OCI-LY7 (cell line): Measurements from ENCODE around the gene STAT5A. TPM values are rescaled to one million over a fixed set of nuclear protein-coding genes. Genes with fewer than 3 reads are reported as not detected.

Experiments
- BruUV-seq: library from RNA; stranded (reverse); fragments of 400-500 nt; replicated peaks from 2 replicates; lab custom pipeline; 2021; lab: Mats Ljungman, UMichigan
- CTCF ChIA-PET: fragments of 300-600 bp; sonication (Branson Sonifier 250); formaldehyde crosslinking; loops from one replicate; lab custom pipeline; 2022; ENCODE audit warnings: antibody characterized with exemption; ENCODE audit not compliant: unreplicated experiment; lab: Charles Lee
- POLR2A ChIA-PET: fragments of 300-600 bp; sonication (Branson Sonifier 250); formaldehyde crosslinking; loops from one replicate; lab custom pipeline; 2022; ENCODE audit warnings: antibody characterized with exemption; lab: Charles Lee
- DNase-seq: peaks from one replicate; pipeline ENCODE4 v3.0.0-alpha.2; 2015; ENCODE audit warnings: low spot score
- H2AFZ ChIP-seq: fragments of 200-600 bp; sonication (generic), shearing (Covaris generic); 2 replicates; pipeline ENCODE4 v1.6.1; 2014; ENCODE audit warnings: mild to moderate bottlenecking, antibody characterized with exemption, low read length, moderate library complexity
- H3K27ac ChIP-seq: fragments of 200-600 bp; sonication (generic); 2 replicates; pipeline ENCODE4 v1.5.1; 2014; ENCODE audit warnings: mixed run types, low read depth, mild to moderate bottlenecking, moderate library complexity, low read length, inconsistent platforms; ENCODE audit not compliant: poor library complexity, severe bottlenecking
- H3K36me3 ChIP-seq: fragments of 200-600 bp; sonication (generic); 2 replicates; pipeline ENCODE4 v1.6.1; 2014; ENCODE audit warnings: mild to moderate bottlenecking, antibody characterized with exemption, low read length, moderate library complexity, mixed read lengths; ENCODE audit not compliant: insufficient read depth
- H3K4me1 ChIP-seq: fragments of 200-600 bp; sonication (generic); 2 replicates; pipeline ENCODE4 v1.5.1; 2014; ENCODE audit warnings: mild to moderate bottlenecking, low read length; ENCODE audit not compliant: insufficient read depth, poor library complexity, severe bottlenecking
- H3K4me2 ChIP-seq: fragments of 200-600 bp; sonication (generic); 2 replicates; pipeline ENCODE4 v1.6.1; 2014; ENCODE audit warnings: mild to moderate bottlenecking, low read length
- H3K4me3 ChIP-seq: fragments of 200-600 bp; sonication (generic); 2 replicates; pipeline ENCODE4 v1.5.1; 2014; ENCODE audit warnings: mild to moderate bottlenecking, low read depth, low read length; ENCODE audit not compliant: poor library complexity, severe bottlenecking
- H3K79me2 ChIP-seq: fragments of 200-600 bp; sonication (generic); 2 replicates; pipeline ENCODE4 v1.6.1; 2016; ENCODE audit warnings: low read depth, mild to moderate bottlenecking, low read length, moderate library complexity, mixed read lengths; ENCODE audit not compliant: insufficient read depth
- H3K9me2 ChIP-seq: fragments of 200-600 bp; sonication (generic); 2 replicates; pipeline ENCODE4 v1.6.1; 2016; ENCODE audit warnings: mild to moderate bottlenecking, low read length, mixed read lengths; ENCODE audit not compliant: insufficient read depth
- H3K9me3 ChIP-seq: fragments of 200-600 bp; sonication (generic); 2 replicates; pipeline ENCODE4 v1.6.1; 2014; ENCODE audit warnings: mild to moderate bottlenecking, mixed run types, low read length, mixed read lengths
- H4K20me1 ChIP-seq: fragments of 200-600 bp; sonication (generic); 2 replicates; pipeline ENCODE4 v1.6.1; 2014; ENCODE audit warnings: mild to moderate bottlenecking, antibody characterized with exemption, low read length, moderate library complexity, mixed read lengths; ENCODE audit not compliant: insufficient read depth
- CTCF ChIP-seq: fragments of 200-600 bp; sonication (generic); conservative IDR thresholded peaks from 2 replicates; pipeline ENCODE4 v1.5.1; 2014; ENCODE audit warnings: mild to moderate bottlenecking, antibody characterized with exemption, low read length, moderate library complexity, mixed read lengths
- EZH2phosphoT487 ChIP-seq: fragments of 200-600 bp; sonication (generic); IDR thresholded peaks from 2 replicates; pipeline ENCODE4 v1.6.1; 2018; ENCODE audit warnings: low read depth, borderline replicate concordance, mild to moderate bottlenecking, mixed run types, antibody characterized with exemption, low read length, moderate library complexity, mixed read lengths
- intact Hi-C: fragments of 100-400 bp; cut with micrococcal nuclease; formaldehyde crosslinking; loops from one replicate; pipeline ENCODE4 v1.10.0; 2022; ENCODE audit not compliant: unreplicated experiment
- total RNA-seq, 2 experiments: library from RNA; depleted of rRNA in 1 of 2; stranded (reverse); fragments of >200 nt in 1 of 2; shearing (Covaris generic) in 1 of 2; gene quantifications; 2 replicates each; pipeline ENCODE4 v1.2.3, GENCODE V29; 2014 to 2022

The STAT5A gene
- total RNA-seq, 2 experiments from 2014 or later = 1.9 to 7.9 TPM

GRCh38 chr17:42282478-42283080, 5.7 kb upstream of the STAT5A start:
- Histone ChIP-seq H3K27ac (no peak overlapping the region), H3K9me2 (no peaks in the 10 kb centered on the region), H3K9me3 (no peaks in the 10 kb centered on the region), H2AFZ (no peak overlapping the region), H3K4me3 (no peak overlapping the region), H4K20me1 (no peaks in the 10 kb centered on the region), H3K79me2 (no peaks in the 10 kb centered on the region), H3K36me3 (no peaks in the 10 kb centered on the region), H3K4me2 (no peak overlapping the region), H3K4me1 (peaks cover 2% of the 10 kb centered on the region)
- CTCF ChIA-PET = no interaction called here
- TF ChIP-seq EZH2phosphoT487 = no peak
- TF ChIP-seq CTCF = no peak
- BruUV-seq = no TSS peak
- POLR2A ChIA-PET = no interaction called here
- intact Hi-C loops = no loop called here
- DNase-seq = no peak

GRCh38 chr17:42283241-42284023, 4.9 kb upstream of the STAT5A start:
- no peak for TF ChIP-seq EZH2phosphoT487
- TF ChIP-seq CTCF = no peak
- H3K4me1 ChIP-seq = peaks cover 10% of the 10 kb centered on the region
- no peak for DNase-seq
- POLR2A ChIA-PET = no interaction called here
- H2AFZ ChIP-seq = no peak overlapping the region
- intact Hi-C loops = no loop called here
- no peaks in the 10 kb centered on the region for H3K9me3 ChIP-seq
- H3K4me2 ChIP-seq = no peak overlapping the region
- H3K4me3 ChIP-seq = no peak overlapping the region
- H4K20me1 ChIP-seq = no peaks in the 10 kb centered on the region
- BruUV-seq = no TSS peak
- H3K36me3 ChIP-seq = no peaks in the 10 kb centered on the region
- H3K27ac ChIP-seq = no peak overlapping the region
- no peaks in the 10 kb centered on the region for H3K9me2 ChIP-seq
- H3K79me2 ChIP-seq = no peaks in the 10 kb centered on the region
- CTCF ChIA-PET = no interaction called here

- ChIA-PET POLR2A (interaction anchor here (0.7 kb wide), 1 partner anchor 204 kb away, joined by 3 read pairs; no protein-coding TSS in a partner anchor), CTCF (no interaction called here)
- DNase-seq = no peak
- intact Hi-C loops = no loop called here
- H3K9me3 ChIP-seq = no peaks in the 10 kb centered on the region
- no peak overlapping the region for H3K27ac ChIP-seq
- no peaks in the 10 kb centered on the region for H3K79me2 ChIP-seq
- peaks cover 14% of the 10 kb centered on the region for H3K4me1 ChIP-seq
- TF ChIP-seq CTCF = no peak
- TF ChIP-seq EZH2phosphoT487 = no peak
- no TSS peak for BruUV-seq
- H3K4me3 ChIP-seq = no peak overlapping the region
- no peaks in the 10 kb centered on the region for H3K36me3 ChIP-seq
- no peak overlapping the region for H2AFZ ChIP-seq
- H3K9me2 ChIP-seq = no peaks in the 10 kb centered on the region
- no peaks in the 10 kb centered on the region for H4K20me1 ChIP-seq
- no peak overlapping the region for H3K4me2 ChIP-seq
These were observed 4.3 kb upstream of the STAT5A start for GRCh38 chr17:42284024-42284369.
